GM19463 (cell line): Measurements from ENCODE around the gene PAK6.

Experiments used
- ATAC-seq: cut with Tn5 transposase; IDR thresholded peaks from one replicate; pipeline ENCODE4 v1.9.1; 2021; ENCODE audit warnings: mild to moderate bottlenecking, moderate library complexity; ENCODE audit not compliant: unreplicated experiment

The PAK6 gene

GRCh38 chr15:40241269-40242212 is 2.7 kb downstream of the PAK6 start:
- no peak for ATAC-seq

- ATAC-seq, result no peak
These were observed 3.3 kb downstream of the PAK6 start for GRCh38 chr15:40242213-40242599.

- no peak for ATAC-seq
These were observed 3.7 kb downstream of the PAK6 start for GRCh38 chr15:40242601-40243000.

GRCh38 chr15:40243126-40243810 is 4.4 kb downstream of the PAK6 start:
- no peak for ATAC-seq

DNA sequence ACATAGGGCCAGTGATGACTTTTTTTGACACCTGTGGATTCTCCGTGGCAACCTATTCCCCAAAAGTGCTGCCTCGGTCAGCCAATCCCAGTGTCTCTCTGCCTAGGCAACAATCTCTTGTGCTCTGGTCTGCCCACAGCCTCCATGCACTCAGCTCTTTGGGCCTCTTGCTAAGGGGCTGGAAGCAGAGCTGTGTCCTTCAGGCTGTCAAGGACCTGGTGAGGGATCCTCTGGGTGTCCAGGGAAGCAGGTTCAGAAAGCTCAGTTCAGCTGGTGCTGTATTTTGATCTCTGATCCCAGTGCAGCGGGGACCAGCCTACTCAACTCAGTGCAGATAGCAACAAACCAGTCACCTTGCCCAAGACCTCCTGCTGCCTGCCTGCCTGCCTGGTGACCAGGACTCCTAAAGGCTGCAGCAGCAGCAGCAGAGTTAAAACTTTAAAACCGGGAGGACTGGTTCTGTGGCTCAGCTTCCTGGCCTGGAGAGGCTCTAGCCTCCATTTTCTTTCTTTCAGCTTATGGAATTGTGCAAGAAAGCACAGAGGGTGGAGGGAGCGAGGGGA is 6.2 kb downstream of the PAK6 start:
- no peak for ATAC-seq

GRCh38 chr15:40245666-40246450 is 7.0 kb downstream of the PAK6 start:
- no peak for ATAC-seq

GRCh38 chr15:40246496-40247280 is 7.8 kb downstream of the PAK6 start:
- no peak for ATAC-seq

GRCh38 chr15:40247406-40247971 is 8.6 kb downstream of the PAK6 start:
- ATAC-seq, result no peak

GRCh38 chr15:40248006-40248783 is 9.3 kb downstream of the PAK6 start:
- no peak for ATAC-seq

DNA sequence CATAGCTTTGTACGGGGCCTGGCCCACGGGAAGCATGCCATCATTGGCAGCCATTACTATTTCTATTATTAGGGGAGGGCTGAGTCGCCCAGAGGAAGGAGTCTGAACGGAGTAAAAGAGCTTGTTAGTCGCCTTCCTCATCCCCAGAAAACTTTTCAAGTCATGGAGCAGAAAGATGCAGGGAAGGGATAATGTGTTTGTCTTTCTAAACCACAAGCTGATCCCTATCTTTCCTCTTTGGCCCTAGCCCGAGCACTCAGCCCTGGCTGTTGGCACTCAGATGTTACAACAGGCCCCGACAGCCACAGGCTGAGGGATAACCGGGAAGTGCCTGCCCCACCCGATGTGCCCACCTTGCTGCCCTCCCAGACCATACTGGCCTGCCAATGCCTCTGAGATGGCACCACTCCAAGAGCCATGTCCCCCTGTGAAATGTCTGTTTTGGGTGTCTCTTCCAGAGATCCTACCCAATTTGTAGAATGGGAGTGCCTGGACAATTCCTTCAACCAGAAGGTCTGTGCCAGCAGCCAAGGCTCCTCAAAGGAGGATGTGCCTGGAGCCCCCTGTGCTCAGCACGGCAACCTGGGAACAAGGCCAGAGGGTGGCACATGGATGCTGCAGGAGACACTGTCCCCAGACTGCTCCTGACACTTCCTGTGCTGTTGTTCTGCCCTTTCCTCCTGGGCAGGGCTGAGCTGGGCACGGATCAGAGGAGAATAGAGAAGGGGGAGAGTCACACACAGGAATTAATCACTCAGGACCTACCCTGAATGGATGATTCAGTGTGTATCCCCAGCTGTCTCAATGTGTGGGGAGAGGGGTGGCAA is 10.8 kb downstream of the PAK6 start:
- no peak for ATAC-seq

GRCh38 chr15:40250304-40250656 is 11.4 kb downstream of the PAK6 start:
- no peak for ATAC-seq

DNA sequence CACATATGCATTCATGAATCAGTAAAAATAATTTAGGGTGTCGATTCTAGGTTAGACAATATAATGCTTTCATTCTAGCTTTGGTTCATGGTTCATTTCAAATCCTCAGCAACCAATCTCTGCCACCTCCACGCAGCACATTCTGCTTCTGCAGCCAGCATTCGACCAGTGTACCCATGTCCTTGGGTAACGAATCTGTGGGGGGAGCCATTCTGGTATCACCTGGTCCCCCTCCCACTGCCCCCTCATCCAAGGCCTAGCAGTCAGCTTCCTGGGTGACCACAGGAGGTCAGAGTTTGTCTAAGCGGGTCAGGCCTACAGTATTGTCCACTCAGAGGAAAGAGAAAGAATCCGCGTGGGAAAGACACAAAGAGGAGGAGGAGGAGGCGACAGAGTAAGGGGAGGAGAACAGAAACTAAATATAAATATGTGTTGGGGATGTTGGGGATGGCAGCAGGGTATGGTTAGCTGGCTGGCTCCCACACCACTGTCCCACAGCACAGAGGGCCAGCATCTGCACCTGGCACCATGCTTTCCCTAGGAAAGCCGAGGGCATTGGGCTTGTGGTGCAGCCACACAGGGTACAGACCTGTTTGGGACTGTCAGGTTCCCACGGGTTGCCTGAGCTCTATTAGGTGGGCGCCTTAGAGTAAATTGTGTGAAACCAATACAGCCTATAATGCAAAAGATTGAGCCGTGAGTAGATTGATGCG is 12.1 kb downstream of the PAK6 start:
- no peak for ATAC-seq

DNA sequence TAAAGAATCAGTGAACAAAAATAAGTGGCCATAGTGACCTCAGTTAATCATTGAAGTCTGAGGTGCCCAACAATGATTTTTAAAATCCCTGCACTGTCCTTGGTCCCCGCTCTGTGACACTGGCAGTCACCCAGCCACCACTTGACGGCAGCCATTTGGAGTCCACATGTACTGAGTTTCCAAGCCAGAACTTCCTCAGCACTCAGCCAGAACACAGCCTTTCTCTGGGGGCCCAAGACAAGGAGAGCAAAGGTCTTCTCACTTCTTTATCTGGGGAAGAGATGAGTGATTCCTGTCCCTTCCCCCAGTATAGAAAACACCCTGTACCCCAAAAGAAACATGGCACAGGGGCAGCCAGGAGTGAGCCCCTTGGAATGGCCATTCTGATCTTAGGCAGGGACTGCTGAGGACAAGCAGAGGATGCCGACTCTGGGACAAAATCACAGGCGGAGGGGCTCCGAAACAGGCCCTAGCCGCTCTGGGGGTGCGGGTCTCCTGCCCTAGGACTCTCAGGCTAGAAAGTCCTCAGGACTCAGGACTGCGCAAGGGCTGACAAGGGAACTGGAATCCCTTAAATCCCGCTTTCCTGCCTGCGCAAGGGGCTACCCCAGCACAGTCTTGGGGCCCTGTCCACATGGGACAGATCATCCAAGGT is 12.8 kb downstream of the PAK6 start:
- ATAC-seq, result no peak

DNA sequence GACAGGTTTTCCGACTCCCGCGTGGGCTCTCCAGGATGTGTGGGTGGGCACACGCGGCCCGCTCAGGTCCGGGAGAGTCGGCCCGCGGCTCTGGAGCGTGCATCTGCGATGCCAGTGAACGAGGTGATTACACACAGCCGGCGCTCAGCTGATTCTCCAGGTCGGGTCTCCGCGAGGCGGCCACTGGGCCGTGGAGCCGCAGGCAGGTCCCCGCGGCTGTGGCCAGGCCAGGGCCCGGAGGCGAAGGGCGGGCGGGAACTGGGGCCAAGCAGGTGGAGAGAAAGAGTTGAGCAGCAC is 13.2 kb downstream of the PAK6 start:
- no peak for ATAC-seq

GRCh38 chr15:40252438-40253166 is 13.7 kb downstream of the PAK6 start:
- ATAC-seq, result no peak

GRCh38 chr15:40253167-40253790 is 14.4 kb downstream of the PAK6 start:
- no peak for ATAC-seq
